Activated CD4-positive, alpha-beta T cell treated with anti-CD3 and anti-CD28 coated beads for 48 hours (primary cell): ENCODE measurements around the gene SLC22A17.
"Not testable (repeated sequence)": the region's sequence is repeated elsewhere in the genome, so short reads cannot be mapped to it uniquely, and the experiment has no call there.

Experiments used
- DNase-seq: peaks from one replicate; pipeline ENCODE4 v3.0.0-alpha.2; 2020

Gene SLC22A17

GRCh38 chr14:23327947-23328744 is 24.5 kb downstream of the SLC22A17 start:
- DNase-seq = peak; percentile 77

GRCh38 chr14:23326491-23327332 is 26.0 kb downstream of the SLC22A17 start:
- DNase-seq = no peak

- not testable (repeated sequence) for DNase-seq
These were observed 26.9 kb downstream of the SLC22A17 start for GRCh38 chr14:23325746-23326145.

- no peak for DNase-seq
These were observed 27.7 kb downstream of the SLC22A17 start for GRCh38 chr14:23324993-23325392.

GRCh38 chr14:23324455-23324846 is 28.2 kb downstream of the SLC22A17 start:
- no peak for DNase-seq

GRCh38 chr14:23323838-23324454 is 28.7 kb downstream of the SLC22A17 start:
- no peak for DNase-seq

GRCh38 chr14:23322568-23323517 is 29.8 kb downstream of the SLC22A17 start:
- no peak for DNase-seq

- DNase-seq = peak; percentile 82
These were observed 30.8 kb downstream of the SLC22A17 start for GRCh38 chr14:23321572-23322547.

- peak; percentile 97 for DNase-seq
These were observed 31.8 kb downstream of the SLC22A17 start, which contains the start of gene PABPN1 for GRCh38 chr14:23320584-23321571. TSS of gene PABPN1 (plus strand) at chr14:23321457. CDS start at chr14:23321470, 13 bp downstream.

- no peak for DNase-seq
These were observed 32.7 kb downstream of the SLC22A17 start for GRCh38 chr14:23319746-23320583.

GRCh38 chr14:23316300-23316699 is 36.4 kb downstream of the SLC22A17 start:
- no peak for DNase-seq

GRCh38 chr14:23310546-23310945 is 42.1 kb downstream of the SLC22A17 start:
- DNase-seq = no peak

GRCh38 chr14:23308721-23309445 is 43.8 kb downstream of the SLC22A17 start:
- DNase-seq = no peak

GRCh38 chr14:23307687-23308644 is 44.7 kb downstream of the SLC22A17 start:
- no peak for DNase-seq

- no peak for DNase-seq
These were observed 45.5 kb downstream of the SLC22A17 start for GRCh38 chr14:23307146-23307530.

- peak; percentile 32 for DNase-seq
These were observed 46.1 kb downstream of the SLC22A17 start, which contains the start of gene BCL2L2 for GRCh38 chr14:23306412-23307145. TSS of gene BCL2L2 (plus strand) at chr14:23306833. CDS start at chr14:23307768, 935 bp downstream.
